Hindlimb muscle (tissue), 1 donor: Measurements from ENCODE around the gene KLHDC8A. TPM values are rescaled to one million over a fixed set of nuclear protein-coding genes. Genes with fewer than 3 reads are reported as not detected.

ENCODE experiments used
- DNase-seq: peaks from one replicate; pipeline ENCODE4 v3.0.0-alpha.2; 2013
- polyA plus RNA-seq: library from polyadenylated mRNA; unstranded; fragments of 120-200 nt; gene quantifications from one replicate; pipeline ENCODE4 v1.2.1, GENCODE V29; 2013; ENCODE audit not compliant: insufficient read length

The KLHDC8A gene
- polyA plus RNA-seq, 1 donor, result 0.59 TPM

GRCh38 chr1:205344066-205344928 lies 12.4 kb downstream of the KLHDC8A start:
- DNase-seq, result no peak

- DNase-seq, result no peak
Observed at GRCh38 chr1:205343431-205344065, 13.2 kb downstream of the KLHDC8A start.

- DNase-seq, result no peak
Observed at GRCh38 chr1:205342986-205343385, 13.7 kb downstream of the KLHDC8A start.

- DNase-seq, result no peak
Observed at GRCh38 chr1:205340676-205341075, 16.0 kb downstream of the KLHDC8A start.

GRCh38 chr1:205339717-205340116 lies 17.0 kb downstream of the KLHDC8A start:
- DNase-seq, result no peak

GRCh38 chr1:205339197-205339702 lies 17.5 kb downstream of the KLHDC8A start:
- no peak for DNase-seq

GRCh38 chr1:205338011-205338410 lies 18.7 kb downstream of the KLHDC8A start:
- DNase-seq, result no peak

GRCh38 chr1:205337481-205337880 lies 19.2 kb downstream of the KLHDC8A start:
- no peak for DNase-seq

- peak; percentile 45 for DNase-seq
Observed at GRCh38 chr1:205335692-205336091, 21.0 kb downstream of the KLHDC8A start.

- DNase-seq, result no peak
Observed at GRCh38 chr1:205332015-205332791, 24.5 kb downstream of the KLHDC8A start.

GRCh38 chr1:205330150-205330549 lies 26.6 kb downstream of the KLHDC8A start:
- DNase-seq, result no peak

- DNase-seq, result no peak
Observed at GRCh38 chr1:205329719-205330118, 27.0 kb downstream of the KLHDC8A start.

- no peak for DNase-seq
Observed at GRCh38 chr1:205328476-205328875, 28.2 kb downstream of the KLHDC8A start.

- DNase-seq, result no peak
Observed at GRCh38 chr1:205326812-205327466, 29.8 kb downstream of the KLHDC8A start.

- peak; percentile 60 for DNase-seq
Observed at GRCh38 chr1:205325334-205325884, 31.3 kb downstream of the KLHDC8A start.

GRCh38 chr1:205324781-205325180 lies 31.9 kb downstream of the KLHDC8A start:
- DNase-seq, result no peak

- no peak for DNase-seq
Observed at GRCh38 chr1:205323794-205324193, 32.9 kb downstream of the KLHDC8A start.

- DNase-seq, result no peak
Observed at GRCh38 chr1:205321959-205322283, 34.8 kb downstream of the KLHDC8A start.

- peak; percentile 72 for DNase-seq
Observed at GRCh38 chr1:205321162-205321958, 35.4 kb downstream of the KLHDC8A start, which contains the start of gene NUAK2. Gene NUAK2 (minus strand): TSS chr1:205321745. CDS start chr1:205321628, 117 bp downstream.

- DNase-seq, result no peak
Observed at GRCh38 chr1:205319081-205320018, 37.4 kb downstream of the KLHDC8A start.
